ENCODE data around the gene AK9. TPM values are rescaled to one million over a fixed set of nuclear protein-coding genes. Genes with fewer than 3 reads are reported as not detected.

AK9 gene
- polyA plus RNA-seq, 1 of the 3 experiments (the other 2 are of a cell fraction): 0.76 TPM

DNA sequence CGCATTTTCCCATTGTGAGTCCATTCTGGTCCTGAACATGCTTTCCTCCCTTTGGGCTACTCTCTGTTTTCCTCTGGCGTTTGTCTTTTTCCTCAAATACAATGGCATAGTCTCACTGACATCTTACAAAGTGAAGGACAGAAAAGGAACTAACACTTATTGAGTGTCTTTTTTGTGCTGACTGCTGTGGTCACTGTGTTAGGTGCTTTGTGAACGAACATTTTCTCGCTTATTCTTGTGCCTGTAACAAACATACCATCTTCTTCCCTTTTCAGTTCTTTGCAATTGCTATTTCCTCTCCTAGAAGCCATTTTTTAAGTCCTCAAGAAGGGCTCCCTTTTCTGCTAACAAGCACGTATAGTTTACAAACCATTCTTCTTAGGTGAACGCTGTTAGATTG lies 15.5 kb upstream of the AK9 start:
- ChIA-PET CTCF (interaction anchor here (0.8 to 1.2 kb wide), 2 partner anchors 333 to 685 kb away, joined by 3 to 8 read pairs; no protein-coding TSS in a partner anchor), POLR2A (no interaction called here)
- Histone ChIP-seq H3K9me3 (no peaks in the 10 kb centered on the region), H3K9me2 (no peaks in the 10 kb centered on the region), H4K20me1 (ENCODE audit: insufficient read depth) (no peaks in the 10 kb centered on the region), H3K4me3 (ENCODE audit: low read depth in 2 of 2, low read length in 1 of 2) (no peak overlapping the region), H3K36me3 (replicated peaks in 1 of 2; ENCODE audit: control insufficient read depth in 1 of 2, insufficient read depth in 2 of 2, low read length in 1 of 2) (no peaks in the 10 kb centered on the region), H3K9ac (no peak overlapping the region), H3K4me2 (no peak overlapping the region), H2AFZ (ENCODE audit: low read depth) (no peak overlapping the region), H3K27me3 (ENCODE audit: insufficient read depth) (no peaks in the 10 kb centered on the region), H3F3A (replicated peaks; ENCODE audit: insufficient read depth) (no peaks in the 10 kb centered on the region), H3K79me2 (ENCODE audit: insufficient read depth) (no peaks in the 10 kb centered on the region), H3K4me1 (ENCODE audit: control insufficient read depth in 1 of 2, insufficient read depth in 2 of 2, low read depth in 1 of 2, low read length in 1 of 2) (no peaks in the 10 kb centered on the region; a peak in 1 of 4 replicates), H3K27ac (ENCODE audit: low read depth in 2 of 2, low read length in 1 of 2) (no peak overlapping the region)
- TF ChIP-seq NRF1 (IDR thresholded peaks at IDR 0.05; ENCODE audit: low read depth, low read length) (no peak), GATA2 (CRISPR knock-in tag; IDR thresholded peaks at IDR 0.05) (no peak), ELF1 (IDR thresholded peaks at IDR 0.05) (no peak), RFX5 (IDR thresholded peaks at IDR 0.05; ENCODE audit: low read length) (no peak), TAF1 (IDR thresholded peaks at IDR 0.05; ENCODE audit: borderline replicate concordance, low read depth, low read length) (no peak), FOSL2 (IDR thresholded peaks at IDR 0.05; ENCODE audit: borderline replicate concordance, low read depth) (no peak), RXRA (IDR thresholded peaks at IDR 0.05; ENCODE audit: borderline replicate concordance, low read depth) (no peak), TEAD4 (IDR thresholded peaks at IDR 0.05; ENCODE audit: borderline replicate concordance, insufficient read depth) (no peak), SIN3A (IDR thresholded peaks at IDR 0.05; ENCODE audit: borderline replicate concordance, low read depth, low read length) (no peak), FOXJ3 (CRISPR knock-in tag; IDR thresholded peaks at IDR 0.05) (no peak), GABPA (IDR thresholded peaks at IDR 0.05; ENCODE audit: low read depth) (no peak)
- TF ChIP-seq, protein P1, sequence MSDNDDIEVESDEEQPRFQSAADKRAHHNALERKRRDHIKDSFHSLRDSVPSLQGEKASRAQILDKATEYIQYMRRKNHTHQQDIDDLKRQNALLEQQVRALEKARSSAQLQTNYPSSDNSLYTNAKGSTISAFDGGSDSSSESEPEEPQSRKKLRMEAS (IDR thresholded peaks at IDR 0.05; ENCODE audit: low read depth): no peak
- DNase-seq: no peak
- 71% methylated on average over 6 of the region's 6 CpGs for WGBS (ENCODE audit: low lambda C conversion rate)

DNA sequence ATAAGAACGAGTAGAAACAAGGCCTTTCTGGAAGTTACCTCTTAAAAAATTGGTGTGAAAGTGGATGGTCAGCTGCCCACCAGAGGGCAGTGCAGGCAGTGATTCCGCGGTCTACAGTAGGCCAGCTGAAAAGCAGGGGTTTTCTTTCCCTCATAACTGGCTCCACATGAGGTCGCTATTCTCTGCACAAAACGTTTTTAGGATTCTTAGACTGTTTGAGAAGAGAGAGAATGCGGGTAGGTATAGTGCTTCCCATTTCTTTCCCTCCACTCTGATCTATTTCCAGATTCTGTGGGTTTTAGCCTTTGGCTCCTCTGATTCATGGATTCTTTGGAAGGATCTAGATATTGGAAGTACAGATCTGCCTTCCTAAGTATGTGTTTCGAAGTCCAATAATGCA lies 14.3 kb upstream of the AK9 start:
- peak; percentile 76 for DNase-seq
- H3K79me2 ChIP-seq (ENCODE audit: insufficient read depth): no peaks in the 10 kb centered on the region
- ChIA-PET POLR2A (no interaction called here), CTCF (interaction anchor here (0.6 to 8.3 kb wide), 59 partner anchors 9 to 703 kb away, joined by 3 to 295 read pairs (median 4); partner anchors contain the start of genes AK9 and FIG4)
- no peak overlapping the region for H3K9ac ChIP-seq
- H4K20me1 ChIP-seq (ENCODE audit: insufficient read depth): no peaks in the 10 kb centered on the region
- H3K27me3 ChIP-seq (ENCODE audit: insufficient read depth): no peaks in the 10 kb centered on the region
- peak overlapping the region in 1 of 2 experiments; percentile 50; a peak in 1 of 4 replicates for H3K4me3 ChIP-seq (ENCODE audit: low read depth in 2 of 2, low read length in 1 of 2)
- no peaks in the 10 kb centered on the region for H3K9me3 ChIP-seq
- H3K4me1 ChIP-seq (ENCODE audit: control insufficient read depth in 1 of 2, insufficient read depth in 2 of 2, low read depth in 1 of 2, low read length in 1 of 2): no peaks in the 10 kb centered on the region; a peak in 1 of 4 replicates
- H3K27ac ChIP-seq (ENCODE audit: low read depth in 2 of 2, low read length in 1 of 2): no peak overlapping the region
- H3K4me2 ChIP-seq: no peak overlapping the region
- H3F3A ChIP-seq (replicated peaks; ENCODE audit: insufficient read depth): no peaks in the 10 kb centered on the region
- no peaks in the 10 kb centered on the region for H3K36me3 ChIP-seq (replicated peaks in 1 of 2; ENCODE audit: control insufficient read depth in 1 of 2, insufficient read depth in 2 of 2, low read length in 1 of 2)
- WGBS (ENCODE audit: low lambda C conversion rate): 20% methylated on average over 7 of the region's 7 CpGs
- no peak overlapping the region for H2AFZ ChIP-seq (ENCODE audit: low read depth)
- no peaks in the 10 kb centered on the region for H3K9me2 ChIP-seq
- TF ChIP-seq, protein P2, sequence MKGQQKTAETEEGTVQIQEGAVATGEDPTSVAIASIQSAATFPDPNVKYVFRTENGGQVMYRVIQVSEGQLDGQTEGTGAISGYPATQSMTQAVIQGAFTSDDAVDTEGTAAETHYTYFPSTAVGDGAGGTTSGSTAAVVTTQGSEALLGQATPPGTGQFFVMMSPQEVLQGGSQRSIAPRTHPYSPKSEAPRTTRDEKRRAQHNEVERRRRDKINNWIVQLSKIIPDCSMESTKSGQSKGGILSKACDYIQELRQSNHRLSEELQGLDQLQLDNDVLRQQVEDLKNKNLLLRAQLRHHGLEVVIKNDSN (IDR thresholded peaks at IDR 0.05; ENCODE audit: borderline replicate concordance, low read depth): no peak
- no peak for TF ChIP-seq TCF12 (IDR thresholded peaks at IDR 0.05)
- TF ChIP-seq, protein P1 (IDR thresholded peaks at IDR 0.05; ENCODE audit: low read depth): no peak
- TF ChIP-seq, protein P3, sequence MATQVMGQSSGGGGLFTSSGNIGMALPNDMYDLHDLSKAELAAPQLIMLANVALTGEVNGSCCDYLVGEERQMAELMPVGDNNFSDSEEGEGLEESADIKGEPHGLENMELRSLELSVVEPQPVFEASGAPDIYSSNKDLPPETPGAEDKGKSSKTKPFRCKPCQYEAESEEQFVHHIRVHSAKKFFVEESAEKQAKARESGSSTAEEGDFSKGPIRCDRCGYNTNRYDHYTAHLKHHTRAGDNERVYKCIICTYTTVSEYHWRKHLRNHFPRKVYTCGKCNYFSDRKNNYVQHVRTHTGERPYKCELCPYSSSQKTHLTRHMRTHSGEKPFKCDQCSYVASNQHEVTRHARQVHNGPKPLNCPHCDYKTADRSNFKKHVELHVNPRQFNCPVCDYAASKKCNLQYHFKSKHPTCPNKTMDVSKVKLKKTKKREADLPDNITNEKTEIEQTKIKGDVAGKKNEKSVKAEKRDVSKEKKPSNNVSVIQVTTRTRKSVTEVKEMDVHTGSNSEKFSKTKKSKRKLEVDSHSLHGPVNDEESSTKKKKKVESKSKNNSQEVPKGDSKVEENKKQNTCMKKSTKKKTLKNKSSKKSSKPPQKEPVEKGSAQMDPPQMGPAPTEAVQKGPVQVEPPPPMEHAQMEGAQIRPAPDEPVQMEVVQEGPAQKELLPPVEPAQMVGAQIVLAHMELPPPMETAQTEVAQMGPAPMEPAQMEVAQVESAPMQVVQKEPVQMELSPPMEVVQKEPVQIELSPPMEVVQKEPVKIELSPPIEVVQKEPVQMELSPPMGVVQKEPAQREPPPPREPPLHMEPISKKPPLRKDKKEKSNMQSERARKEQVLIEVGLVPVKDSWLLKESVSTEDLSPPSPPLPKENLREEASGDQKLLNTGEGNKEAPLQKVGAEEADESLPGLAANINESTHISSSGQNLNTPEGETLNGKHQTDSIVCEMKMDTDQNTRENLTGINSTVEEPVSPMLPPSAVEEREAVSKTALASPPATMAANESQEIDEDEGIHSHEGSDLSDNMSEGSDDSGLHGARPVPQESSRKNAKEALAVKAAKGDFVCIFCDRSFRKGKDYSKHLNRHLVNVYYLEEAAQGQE (IDR thresholded peaks at IDR 0.05; ENCODE audit: low read depth, low read length): 0 out of 2 replicates have a peak, but pooled peaks have one; percentile 24
- no peak for TF ChIP-seq TEAD4 (IDR thresholded peaks at IDR 0.05; ENCODE audit: borderline replicate concordance, insufficient read depth)
- peak; percentile 64; the same call in 1 of the 2 replicates for TF ChIP-seq RFX5 (IDR thresholded peaks at IDR 0.05; ENCODE audit: low read length)
- peak; percentile 26; the same call in 1 of the 2 replicates for TF ChIP-seq NRF1 (IDR thresholded peaks at IDR 0.05; ENCODE audit: low read depth, low read length)
- TF ChIP-seq, protein P4, sequence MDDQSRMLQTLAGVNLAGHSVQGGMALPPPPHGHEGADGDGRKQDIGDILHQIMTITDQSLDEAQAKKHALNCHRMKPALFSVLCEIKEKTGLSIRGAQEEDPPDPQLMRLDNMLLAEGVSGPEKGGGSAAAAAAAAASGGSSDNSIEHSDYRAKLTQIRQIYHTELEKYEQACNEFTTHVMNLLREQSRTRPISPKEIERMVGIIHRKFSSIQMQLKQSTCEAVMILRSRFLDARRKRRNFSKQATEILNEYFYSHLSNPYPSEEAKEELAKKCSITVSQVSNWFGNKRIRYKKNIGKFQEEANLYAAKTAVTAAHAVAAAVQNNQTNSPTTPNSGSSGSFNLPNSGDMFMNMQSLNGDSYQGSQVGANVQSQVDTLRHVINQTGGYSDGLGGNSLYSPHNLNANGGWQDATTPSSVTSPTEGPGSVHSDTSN (IDR thresholded peaks at IDR 0.05): no peak
- TF ChIP-seq FOSL2 (IDR thresholded peaks at IDR 0.05; ENCODE audit: borderline replicate concordance, low read depth): no peak
- peak; percentile 100 for TF ChIP-seq SMC3 (IDR thresholded peaks at IDR 0.05; ENCODE audit: low read depth, low read length)
- TF ChIP-seq GATA2 (CRISPR knock-in tag; IDR thresholded peaks at IDR 0.05): no peak
- 0 out of 2 replicates have a peak, but pooled peaks have one; percentile 24 for TF ChIP-seq FOXJ3 (CRISPR knock-in tag; IDR thresholded peaks at IDR 0.05)
- no peak for TF ChIP-seq POLR2AphosphoS5 (IDR thresholded peaks at IDR 0.05; ENCODE audit: low read depth, low read length)
- no peak for TF ChIP-seq GABPA (IDR thresholded peaks at IDR 0.05; ENCODE audit: low read depth)
- TF ChIP-seq RAD21 (IDR thresholded peaks at IDR 0.05; ENCODE audit: low read length): peak; percentile 100
- TF ChIP-seq SIN3A (IDR thresholded peaks at IDR 0.05; ENCODE audit: borderline replicate concordance, low read depth, low read length): no peak
- no peak for TF ChIP-seq EP300 (IDR thresholded peaks at IDR 0.05; ENCODE audit: borderline replicate concordance in 1 of 2, low read depth in 1 of 2, low read length in 1 of 2)
